B cell (primary cell): ENCODE measurements around the gene FAM168B. TPM values are rescaled to one million over a fixed set of nuclear protein-coding genes. Genes with fewer than 3 reads are reported as not detected.

ENCODE experiments used
- ATAC-seq: fragments of 200-7000 bp; cut with Tn5 transposase; one replicate; pipeline ENCODE4 v1.10.0; 2021; ENCODE audit warnings: low read depth, mild to moderate bottlenecking, moderate number of reproducible peaks, moderate library complexity
- CTCF ChIA-PET: fragments of 350-600 bp; sonication (Branson Sonifier 250); formaldehyde crosslinking; loops from one replicate; lab custom pipeline; 2021; ENCODE audit warnings: antibody characterized with exemption, inconsistent platforms; lab: Charles Lee
- POLR2A ChIA-PET: fragments of 350-600 bp; sonication (Branson Sonifier 250); formaldehyde crosslinking; loops from one replicate; lab custom pipeline; 2021; ENCODE audit warnings: antibody characterized with exemption; lab: Charles Lee
- DNase-seq: peaks from one replicate; pipeline ENCODE4 v3.0.0; 2013
- H2AFZ ChIP-seq: 2 replicates; pipeline ENCODE4 v1.6.1; 2012; ENCODE audit warnings: mild to moderate bottlenecking, low read depth, low read length; ENCODE audit not compliant: insufficient read depth, poor library complexity, severe bottlenecking
- H3K27ac ChIP-seq, 2 donors: 1 replicate in 1 of 2; 2 replicates in 1 of 2; pipeline ENCODE4 v1.5.1; 2012 to 2013; ENCODE audit warnings: low read length in 2 of 2, mild to moderate bottlenecking in 2 of 2, moderate library complexity in 1 of 2
- H3K27me3 ChIP-seq, 4 experiments: fragments of 200-600 bp in 1 of 4; sonication (generic) in 1 of 4; replicated peaks in 1 of 4; 1 replicate in 2 of 4; 2 replicates in 2 of 4; pipeline versions ENCODE4 v1.6.1 to v1.7.0; 2013 to 2016; ENCODE audit warnings: low read length in 3 of 4, mild to moderate bottlenecking in 2 of 4, mixed read lengths in 1 of 4, moderate library complexity in 1 of 4; ENCODE audit not compliant: insufficient read depth in 4 of 4, control insufficient read depth in 3 of 4; ENCODE audit errors: control extremely low read depth in 1 of 4
- H3K36me3 ChIP-seq, 2 experiments: replicated peaks in 1 of 2; 1 replicate in 1 of 2; 2 replicates in 1 of 2; pipeline versions ENCODE4 v1.6.1 to v1.7.1; 2013; ENCODE audit warnings: low read length in 1 of 2; ENCODE audit not compliant: insufficient read depth in 2 of 2, control insufficient read depth in 1 of 2; ENCODE audit errors: control extremely low read depth in 1 of 2, extremely low read depth in 1 of 2
- H3K4me1 ChIP-seq, 2 donors: fragments of 200-600 bp in 1 of 2; sonication (generic) in 1 of 2; 1 replicate in 1 of 2; 2 replicates in 1 of 2; pipeline versions ENCODE4 v1.5.1 to v1.6.1; 2013 to 2017; ENCODE audit warnings: low read length in 2 of 2; ENCODE audit not compliant: control insufficient read depth in 2 of 2, insufficient read depth in 2 of 2
- H3K4me2 ChIP-seq: replicated peaks from 2 replicates; pipeline ENCODE3; 2012; ENCODE audit warnings: mild to moderate bottlenecking, low read depth, low read length; ENCODE audit not compliant: poor library complexity, severe bottlenecking
- H3K4me3 ChIP-seq, 5 experiments: fragments of 200-600 bp in 1 of 5; sonication (generic) in 1 of 5; 1 replicate in 3 of 5; 2 replicates in 2 of 5; pipeline versions ENCODE4 v1.5.1 to v1.7.0; 2011 to 2016; ENCODE audit warnings: low read length in 4 of 5, mild to moderate bottlenecking in 4 of 5, low read depth in 2 of 5, control low read depth in 1 of 5, moderate library complexity in 1 of 5; ENCODE audit not compliant: insufficient read depth in 1 of 5; ENCODE audit errors: control extremely low read depth in 1 of 5, extremely low read depth in 1 of 5
- H3K79me2 ChIP-seq: fragments of 200-600 bp; sonication (generic); one replicate; pipeline ENCODE4 v1.6.0; 2016; ENCODE audit warnings: low read length; ENCODE audit not compliant: control insufficient read depth, insufficient read depth
- H3K9ac ChIP-seq: fragments of 200-600 bp; sonication (generic); 2 replicates; pipeline ENCODE4 v1.6.1; 2017; ENCODE audit warnings: mild to moderate bottlenecking, low read length, moderate library complexity
- H3K9me3 ChIP-seq, 3 donors: one replicate each; pipeline versions ENCODE4 v1.6.1 to v1.7.1; 2013; ENCODE audit warnings: low read length in 2 of 3; ENCODE audit not compliant: control insufficient read depth in 2 of 3, insufficient read depth in 1 of 3; ENCODE audit errors: control extremely low read depth in 1 of 3
- H4K20me1 ChIP-seq: 2 replicates; pipeline ENCODE4 v1.6.0; 2012; ENCODE audit warnings: mild to moderate bottlenecking, low read length; ENCODE audit not compliant: insufficient read depth, control insufficient read depth, poor library complexity, severe bottlenecking
- H3K27ac Mint-ChIP-seq: one replicate; pipeline ENCODE4 v1.8.0; 2021; ENCODE audit warnings: mixed read lengths
- H3K27me3 Mint-ChIP-seq: one replicate; pipeline ENCODE4 v1.8.0; 2021; ENCODE audit warnings: mixed read lengths
- H3K4me1 Mint-ChIP-seq: one replicate; pipeline ENCODE4 v1.8.0; 2021; ENCODE audit warnings: mixed read lengths
- H3K4me3 Mint-ChIP-seq: one replicate; pipeline ENCODE4 v1.8.0; 2021; ENCODE audit warnings: mixed read lengths
- H3K9me3 Mint-ChIP-seq: one replicate; pipeline ENCODE4 v1.8.0; 2022; ENCODE audit warnings: mixed read lengths; ENCODE audit not compliant: insufficient read depth
- CTCF ChIP-seq: fragments of 200-600 bp; IDR thresholded peaks from one replicate; pipeline ENCODE4 v1.8.0; 2022; ENCODE audit warnings: antibody characterized with exemption, mild to moderate bottlenecking
- EZH2 ChIP-seq: IDR thresholded peaks from 2 replicates; pipeline ENCODE4 v1.6.1; 2012; ENCODE audit warnings: borderline replicate concordance, low read depth, mild to moderate bottlenecking, moderate library complexity, low read length; ENCODE audit not compliant: insufficient read depth, poor library complexity, severe bottlenecking
- WGBS: methylation state at CpG from one replicate; pipeline ENCODE4 v1.1.5; 2013; ENCODE audit warnings: missing lambda C conversion rate; ENCODE audit not compliant: insufficient coverage; 5-methylcytosine and 5-hydroxymethylcytosine counted together
- intact Hi-C: fragments of 100-400 bp; cut with micrococcal nuclease; formaldehyde crosslinking; loops from one replicate; pipeline ENCODE4 v1.10.0; 2022
- polyA plus RNA-seq: library from polyadenylated mRNA; depleted of rRNA; stranded (reverse); fragments of >200 nt; gene quantifications from 2 replicates; pipeline ENCODE4 v1.2.3, GENCODE V29; 2012
- total RNA-seq, 2 donors: library from RNA; stranded (reverse); fragments of 120-200 nt in 1 of 2; gene quantifications; 1 replicate in 1 of 2; 2 replicates in 1 of 2; pipeline versions ENCODE4 v1.2.3 to v1.2.4, GENCODE V29; 2013 to 2022

The FAM168B gene
- total and polyA plus RNA-seq, 2 donors (not counting 1 experiment from before 2014, with no cell fraction given) = 38.6 to 70.5 TPM

- peaks cover 10% of the 10 kb centered on the region for H3K4me1 Mint-ChIP-seq
- ATAC-seq = no peak
- Histone ChIP-seq H3K9ac (no peak overlapping the region), H3K4me3 (no peak overlapping the region), H3K4me1 (peaks cover 7 to 8% of the 10 kb centered on the region in 2 donors), H3K9me3 (no peaks in the 10 kb centered on the region), H4K20me1 (no peaks in the 10 kb centered on the region), H3K4me2 (no peak overlapping the region), H2AFZ (no peak overlapping the region), H3K27me3 (peaks cover 0 to 46% (median 2%) of the 10 kb centered on the region in 4 experiments), H3K36me3 (no peaks in the 10 kb centered on the region), H3K79me2 (no peaks in the 10 kb centered on the region), H3K27ac (no peak overlapping the region)
- TF ChIP-seq EZH2 (no peak), CTCF (no peak)
- POLR2A ChIA-PET = no interaction called here
- intact Hi-C loops = no loop called here
- 69% methylated on average over 6 of the region's 6 CpGs for WGBS
- no peak for DNase-seq
- no peak overlapping the region for H3K27ac Mint-ChIP-seq
- no peak overlapping the region for H3K4me3 Mint-ChIP-seq
- CTCF ChIA-PET = no interaction called here
- H3K9me3 Mint-ChIP-seq = no peaks in the 10 kb centered on the region
- peaks cover 30% of the 10 kb centered on the region for H3K27me3 Mint-ChIP-seq
Measured at GRCh38 chr2:131037398-131038257, 55.6 kb downstream of the FAM168B start.

GRCh38 chr2:131036696-131037397 lies 56.4 kb downstream of the FAM168B start:
- no peak overlapping the region for H3K27ac ChIP-seq
- ChIA-PET CTCF (no interaction called here), POLR2A (interaction anchor here (0.5 kb wide), 1 partner anchor 57 kb away, joined by 3 read pairs; the partner anchor contains the start of gene FAM168B)
- no peaks in the 10 kb centered on the region for H3K9me3 ChIP-seq
- peaks cover 0 to 46% (median 2%) of the 10 kb centered on the region in 4 experiments for H3K27me3 ChIP-seq
- TF ChIP-seq CTCF (no peak), EZH2 (no peak)
- Mint-ChIP-seq H3K27me3 (peaks cover 30% of the 10 kb centered on the region), H3K27ac (no peak overlapping the region), H3K4me3 (no peak overlapping the region), H3K9me3 (no peaks in the 10 kb centered on the region), H3K4me1 (peaks cover 10% of the 10 kb centered on the region)
- H4K20me1 ChIP-seq = no peaks in the 10 kb centered on the region
- intact Hi-C loops = no loop called here
- H3K4me3 ChIP-seq = no peak overlapping the region
- no peak overlapping the region for H2AFZ ChIP-seq
- H3K36me3 ChIP-seq = no peaks in the 10 kb centered on the region
- H3K9ac ChIP-seq = no peak overlapping the region
- 90% methylated on average over 11 of the region's 11 CpGs for WGBS
- H3K4me2 ChIP-seq = no peak overlapping the region
- DNase-seq = no peak
- peaks cover 7 to 8% of the 10 kb centered on the region in 2 donors for H3K4me1 ChIP-seq
- H3K79me2 ChIP-seq = no peaks in the 10 kb centered on the region
- ATAC-seq = no peak
